ENCODE data around the gene IGFLR1.

DNA sequence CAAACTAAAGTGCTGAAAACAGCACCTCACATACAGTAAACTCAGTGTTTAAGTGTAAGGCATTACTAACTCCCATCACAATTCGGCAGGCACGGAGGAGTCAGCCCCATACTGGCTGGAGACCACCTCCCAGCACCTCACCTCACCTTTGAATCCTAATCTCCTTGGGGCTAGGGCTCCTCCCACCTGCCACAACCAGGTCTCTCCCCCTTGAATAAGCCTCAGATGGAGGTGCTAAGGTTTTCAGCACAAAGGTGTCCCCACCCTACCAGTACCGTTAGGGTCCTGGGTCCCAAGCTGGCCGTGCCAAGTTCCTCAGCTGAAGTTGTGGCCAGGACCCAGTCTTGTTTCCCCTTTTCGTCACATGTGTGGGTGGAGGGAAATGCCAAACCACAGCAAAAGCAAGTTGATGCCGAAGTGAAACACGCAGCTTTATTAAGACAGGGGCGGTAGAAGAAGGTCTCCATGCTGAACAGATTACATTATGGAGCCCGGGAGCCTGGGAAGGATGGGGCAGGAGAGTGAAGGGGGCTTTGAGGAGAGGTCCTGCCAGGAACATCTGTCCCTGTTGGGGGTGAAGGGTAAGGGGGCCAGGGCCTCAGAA lies at the start of gene IGFLR1:
- TF ChIP-seq, protein P1, sequence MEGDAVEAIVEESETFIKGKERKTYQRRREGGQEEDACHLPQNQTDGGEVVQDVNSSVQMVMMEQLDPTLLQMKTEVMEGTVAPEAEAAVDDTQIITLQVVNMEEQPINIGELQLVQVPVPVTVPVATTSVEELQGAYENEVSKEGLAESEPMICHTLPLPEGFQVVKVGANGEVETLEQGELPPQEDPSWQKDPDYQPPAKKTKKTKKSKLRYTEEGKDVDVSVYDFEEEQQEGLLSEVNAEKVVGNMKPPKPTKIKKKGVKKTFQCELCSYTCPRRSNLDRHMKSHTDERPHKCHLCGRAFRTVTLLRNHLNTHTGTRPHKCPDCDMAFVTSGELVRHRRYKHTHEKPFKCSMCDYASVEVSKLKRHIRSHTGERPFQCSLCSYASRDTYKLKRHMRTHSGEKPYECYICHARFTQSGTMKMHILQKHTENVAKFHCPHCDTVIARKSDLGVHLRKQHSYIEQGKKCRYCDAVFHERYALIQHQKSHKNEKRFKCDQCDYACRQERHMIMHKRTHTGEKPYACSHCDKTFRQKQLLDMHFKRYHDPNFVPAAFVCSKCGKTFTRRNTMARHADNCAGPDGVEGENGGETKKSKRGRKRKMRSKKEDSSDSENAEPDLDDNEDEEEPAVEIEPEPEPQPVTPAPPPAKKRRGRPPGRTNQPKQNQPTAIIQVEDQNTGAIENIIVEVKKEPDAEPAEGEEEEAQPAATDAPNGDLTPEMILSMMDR (conservative IDR thresholded peaks at IDR 0.05; ENCODE audit: low read depth, low read length) = no peak
- no peak for TF ChIP-seq RFX5 (IDR thresholded peaks at IDR 0.05; ENCODE audit: low read depth, low read length)
- no peak for TF ChIP-seq RCOR1 (IDR thresholded peaks at IDR 0.05; ENCODE audit: insufficient replicate concordance, low read length)
- TF ChIP-seq POLR2A (IDR thresholded peaks at IDR 0.05; ENCODE audit: low read depth, low read length) = no peak
- no peak for TF ChIP-seq BHLHE40 (IDR thresholded peaks at IDR 0.05; ENCODE audit: low read depth, low read length)
